Measurements from ENCODE around the gene CST11.

CST11 gene

GRCh38 chr20:23461180-23461579 lies 8.5 kb upstream of the CST11 start:
- TF ChIP-seq SPI1 (IDR thresholded peaks at IDR 0.05; ENCODE audit: borderline replicate concordance, low read depth): no peak
- TF ChIP-seq REST (IDR thresholded peaks at IDR 0.05; ENCODE audit: insufficient replicate concordance, low read depth): no peak
- no peak for TF ChIP-seq POLR2AphosphoS5 (IDR thresholded peaks at IDR 0.05; ENCODE audit: low read depth)
- no peak for TF ChIP-seq CTCF (IDR thresholded peaks at IDR 0.05; ENCODE audit: insufficient read depth, low read length)
- TF ChIP-seq GABPA (IDR thresholded peaks at IDR 0.05; ENCODE audit: low read depth): no peak
- DNase-seq (ENCODE audit: low read depth in 1 of 2, low spot score in 1 of 2): no peak
- Histone ChIP-seq H3K27me3 (ENCODE audit: insufficient read depth, poor library complexity, severe bottlenecking) (peaks cover 3% of the 10 kb centered on the region), H3K4me3 (replicated peaks; ENCODE audit: insufficient read depth, low read length) (no peak overlapping the region), H3K27ac (replicated peaks) (no peak overlapping the region)

- no peak overlapping the region for H3K27ac ChIP-seq (replicated peaks)
- DNase-seq (ENCODE audit: low read depth in 1 of 2, low spot score in 1 of 2): no peak
- TF ChIP-seq SPI1 (IDR thresholded peaks at IDR 0.05; ENCODE audit: borderline replicate concordance, low read depth): no peak
- TF ChIP-seq CTCF (IDR thresholded peaks at IDR 0.05; ENCODE audit: insufficient read depth, low read length): no peak
- TF ChIP-seq GABPA (IDR thresholded peaks at IDR 0.05; ENCODE audit: low read depth): no peak
- no peak for TF ChIP-seq POLR2AphosphoS5 (IDR thresholded peaks at IDR 0.05; ENCODE audit: low read depth)
- TF ChIP-seq REST (IDR thresholded peaks at IDR 0.05; ENCODE audit: insufficient replicate concordance, low read depth): no peak
- peaks cover 3% of the 10 kb centered on the region for H3K27me3 ChIP-seq (ENCODE audit: insufficient read depth, poor library complexity, severe bottlenecking)
- H3K4me3 ChIP-seq (replicated peaks; ENCODE audit: insufficient read depth, low read length): no peak overlapping the region
Measured at GRCh38 chr20:23459461-23460150, 6.9 kb upstream of the CST11 start.

- TF ChIP-seq POLR2AphosphoS5 (IDR thresholded peaks at IDR 0.05; ENCODE audit: low read depth) (no peak), REST (IDR thresholded peaks at IDR 0.05; ENCODE audit: insufficient replicate concordance, low read depth) (no peak), GABPA (IDR thresholded peaks at IDR 0.05; ENCODE audit: low read depth) (no peak), CTCF (IDR thresholded peaks at IDR 0.05; ENCODE audit: insufficient read depth, low read length) (no peak), SPI1 (IDR thresholded peaks at IDR 0.05; ENCODE audit: borderline replicate concordance, low read depth) (no peak)
Measured at GRCh38 chr20:23456873-23457272, 4.2 kb upstream of the CST11 start.

More at GRCh38 chr20:23456873-23457272, 4.2 kb upstream of the CST11 start:
- DNase-seq (ENCODE audit: low read depth in 1 of 2, low spot score in 1 of 2): no peak
- Histone ChIP-seq H3K4me3 (replicated peaks; ENCODE audit: insufficient read depth, low read length) (no peak overlapping the region), H3K27me3 (ENCODE audit: insufficient read depth, poor library complexity, severe bottlenecking) (peaks cover under 1% of the 10 kb centered on the region), H3K27ac (replicated peaks) (no peak overlapping the region)

Data from HL-60 (cell line).